GM19351 (cell line): ENCODE measurements around the gene LOXHD1.

ENCODE experiments used
- ATAC-seq: cut with Tn5 transposase; IDR thresholded peaks from one replicate; pipeline ENCODE4 v1.9.1; 2021; ENCODE audit warnings: mild to moderate bottlenecking, moderate library complexity; ENCODE audit not compliant: unreplicated experiment

Gene LOXHD1

DNA sequence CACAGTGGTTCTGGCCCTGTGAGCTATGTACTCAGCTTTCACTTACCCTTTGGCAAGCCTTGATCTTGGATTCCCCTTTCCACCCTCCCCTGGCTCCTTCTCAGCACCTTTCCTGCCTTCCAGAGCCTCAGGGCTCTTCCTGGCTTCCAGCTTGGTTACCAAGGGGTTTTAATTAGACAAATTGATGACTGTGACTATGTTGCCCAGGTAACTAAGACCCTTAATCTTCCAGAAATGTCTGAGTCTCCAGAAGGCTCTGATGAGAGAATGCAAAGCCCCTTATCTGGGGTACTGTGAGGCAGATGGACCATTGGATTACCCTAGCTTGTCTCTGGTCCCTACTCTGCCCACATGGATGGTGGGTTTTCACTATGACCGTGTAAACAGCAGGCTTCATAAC, 174.2 kb downstream of the LOXHD1 start:
- no peak for ATAC-seq

DNA sequence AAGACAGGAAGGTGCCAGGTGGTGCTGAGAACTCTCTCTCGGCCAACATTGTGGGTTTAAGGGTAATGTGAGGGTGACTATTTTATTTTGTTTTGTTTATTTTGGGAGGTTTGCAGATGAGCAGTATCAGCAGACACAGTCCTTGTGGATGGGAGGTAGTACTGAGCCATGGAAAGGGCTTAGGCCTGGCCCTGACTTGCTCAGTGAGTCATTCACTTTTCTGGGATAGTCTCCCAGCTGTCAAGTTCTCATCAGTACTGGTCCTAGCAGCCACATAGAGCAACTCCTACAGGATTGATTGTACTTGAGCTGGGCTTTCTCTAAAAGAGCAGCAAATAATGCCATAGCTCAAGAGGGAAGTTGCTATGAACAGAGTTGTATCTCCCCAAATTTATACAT, 175.2 kb downstream of the LOXHD1 start:
- ATAC-seq, result no peak

DNA sequence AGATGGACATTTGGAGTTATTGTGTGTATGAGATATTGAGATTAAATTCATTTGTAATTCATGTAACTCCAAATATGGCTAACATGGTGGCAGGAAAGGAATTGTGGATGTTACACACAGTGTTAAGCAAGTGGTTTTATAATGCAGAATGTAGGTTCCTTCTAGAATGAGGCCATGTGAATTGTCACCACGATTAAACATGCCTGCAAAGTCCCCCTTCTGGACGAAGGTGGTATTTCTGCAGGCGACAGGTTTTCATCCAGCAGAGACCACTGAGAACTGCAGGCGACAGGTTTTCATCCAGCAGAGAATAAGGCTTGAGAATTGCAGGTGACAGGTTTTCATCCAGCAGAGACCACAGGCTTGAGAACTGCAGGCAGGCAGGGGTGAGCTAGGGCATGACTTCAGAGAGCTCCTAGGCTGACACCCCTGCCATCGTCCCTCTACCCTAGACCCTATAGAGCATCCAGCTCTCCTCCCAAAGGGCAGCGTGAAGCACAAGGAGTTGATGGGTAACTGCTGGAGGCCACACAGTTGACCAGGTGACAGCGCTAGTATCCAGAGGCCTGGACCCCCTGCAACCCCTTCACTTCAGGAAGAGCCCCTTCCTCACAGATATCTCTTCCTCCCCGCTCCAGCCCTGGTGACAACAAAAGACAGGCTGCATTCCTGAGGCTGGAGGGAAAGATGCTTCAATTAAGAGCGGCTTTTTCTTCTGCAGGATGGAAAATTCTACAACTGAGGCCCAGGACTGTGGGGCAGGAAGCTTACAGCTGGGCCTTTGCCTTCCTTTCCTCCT, 175.8 kb downstream of the LOXHD1 start:
- ATAC-seq, result peak; percentile 62

DNA sequence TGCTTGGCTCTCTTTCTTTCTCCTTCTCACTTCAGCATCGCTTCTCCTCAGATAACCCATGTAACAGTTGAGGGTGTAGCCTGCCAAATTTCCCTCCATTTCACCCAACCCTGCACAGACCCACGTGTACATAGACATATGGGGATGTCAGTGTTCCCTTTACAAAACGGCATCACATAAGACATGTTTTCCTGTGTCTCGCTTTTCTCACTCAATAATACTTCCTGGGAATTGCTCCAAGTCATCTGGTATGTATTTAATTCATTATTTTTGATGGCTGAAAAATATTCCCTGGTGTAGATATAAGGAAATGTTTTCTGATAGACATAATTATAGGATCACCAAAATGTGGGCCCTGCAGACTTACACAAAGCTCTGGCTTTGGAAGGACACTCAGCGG, 176.8 kb downstream of the LOXHD1 start:
- ATAC-seq, result no peak

DNA sequence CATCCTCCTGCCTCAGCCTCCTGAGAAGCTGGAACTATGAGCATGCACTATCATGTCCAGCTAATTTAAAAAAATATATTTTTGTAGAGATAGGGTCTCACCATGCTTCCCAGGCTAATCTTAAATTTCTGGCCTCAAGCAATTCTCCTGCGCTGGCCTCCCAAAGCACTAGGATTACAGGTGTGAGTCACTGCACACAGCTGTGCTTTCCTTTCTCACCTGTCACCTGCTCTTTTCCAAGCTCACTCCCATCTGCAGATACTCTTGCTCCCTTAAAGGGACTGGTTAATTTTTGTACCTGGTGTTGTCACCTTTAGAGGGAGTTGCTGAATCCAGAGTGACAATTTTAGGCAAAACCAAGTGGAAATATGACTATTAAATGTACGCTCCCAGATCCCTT, 178.2 kb downstream of the LOXHD1 start:
- ATAC-seq, result no peak

DNA sequence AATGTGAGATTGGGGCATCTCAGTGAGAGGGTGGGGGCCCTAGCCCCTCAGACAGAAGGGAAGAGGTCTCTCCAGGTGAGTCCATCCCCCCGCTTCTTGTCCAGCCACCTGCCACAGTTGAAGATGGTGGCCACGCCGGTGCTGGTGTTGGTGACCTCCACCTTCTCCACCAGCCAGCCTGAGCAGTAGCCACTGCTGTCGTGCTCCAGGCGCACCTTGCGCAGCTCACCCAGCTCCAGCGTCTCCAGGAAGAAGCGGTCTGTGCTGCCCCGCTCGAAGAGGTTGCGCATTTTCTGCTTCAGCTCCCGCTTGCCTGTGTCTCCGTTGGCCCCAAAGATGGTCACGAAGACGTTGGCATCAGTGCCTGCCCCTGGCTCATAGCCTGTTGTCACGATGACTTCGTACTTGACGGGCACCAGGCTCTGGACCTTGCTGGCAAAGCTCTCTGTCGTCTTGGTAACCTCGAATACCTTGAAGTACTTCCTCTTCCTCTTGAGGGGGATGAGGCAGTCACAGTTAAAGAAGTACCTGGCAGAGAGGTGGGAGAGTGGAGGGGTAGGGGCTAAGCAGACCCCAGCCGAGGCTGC, 179.5 kb downstream of the LOXHD1 start:
- no peak for ATAC-seq

DNA sequence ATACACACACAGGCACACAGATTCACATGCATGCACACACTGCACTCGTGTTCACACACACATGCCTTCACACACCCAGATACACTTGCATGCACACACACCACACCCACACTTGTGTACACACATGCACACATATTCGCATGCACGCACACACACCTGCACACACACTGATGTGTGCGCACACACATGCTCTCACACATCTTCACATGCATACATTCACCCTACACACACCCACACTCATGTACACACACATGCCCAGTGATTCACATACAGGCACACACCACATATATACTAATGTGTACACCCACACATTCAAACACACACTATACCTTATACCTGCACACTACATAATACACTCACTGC, 181.6 kb downstream of the LOXHD1 start:
- no peak for ATAC-seq

DNA sequence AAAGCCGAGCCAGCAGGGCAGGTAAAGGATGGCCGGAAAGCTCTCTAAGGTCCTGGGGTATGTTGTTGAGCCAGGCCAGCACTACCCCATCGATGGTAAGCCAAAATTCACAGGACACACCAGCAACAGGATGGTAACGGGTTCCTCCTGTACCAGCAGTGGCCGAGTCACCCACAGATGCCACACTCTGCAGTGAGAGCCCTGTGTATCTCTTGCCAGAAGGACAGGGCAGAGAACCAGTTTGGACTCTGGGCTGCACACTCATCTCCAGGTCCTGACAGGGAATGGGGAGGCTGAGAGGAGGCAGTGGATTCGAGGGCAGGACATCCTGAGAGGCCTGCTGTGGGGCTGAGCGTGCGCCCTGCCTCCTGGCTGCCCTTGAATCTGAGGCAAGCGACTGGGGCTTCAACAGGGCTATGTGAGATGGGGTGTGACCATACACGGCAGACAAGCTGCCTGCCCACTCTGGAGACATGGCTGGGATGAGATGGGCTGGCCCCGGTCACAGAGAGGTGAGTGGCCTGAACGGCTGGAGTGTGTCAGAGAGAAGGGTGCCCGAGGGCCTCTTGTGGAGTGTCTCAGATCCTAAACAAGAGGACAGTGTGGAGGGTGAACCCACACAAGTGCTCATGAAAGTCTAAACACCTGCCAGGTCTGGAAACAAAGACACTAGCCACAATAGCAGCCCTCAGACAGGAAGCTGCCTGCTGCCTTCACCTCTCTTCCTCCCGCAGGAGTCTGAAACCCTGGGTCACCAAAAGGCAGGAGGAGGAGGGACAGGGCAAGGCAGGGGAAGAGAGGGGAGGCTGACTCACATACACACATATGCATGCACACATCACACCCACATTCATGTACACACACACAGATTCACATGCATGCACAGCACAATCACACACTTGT, 182.3 kb downstream of the LOXHD1 start:
- ATAC-seq, result no peak

DNA sequence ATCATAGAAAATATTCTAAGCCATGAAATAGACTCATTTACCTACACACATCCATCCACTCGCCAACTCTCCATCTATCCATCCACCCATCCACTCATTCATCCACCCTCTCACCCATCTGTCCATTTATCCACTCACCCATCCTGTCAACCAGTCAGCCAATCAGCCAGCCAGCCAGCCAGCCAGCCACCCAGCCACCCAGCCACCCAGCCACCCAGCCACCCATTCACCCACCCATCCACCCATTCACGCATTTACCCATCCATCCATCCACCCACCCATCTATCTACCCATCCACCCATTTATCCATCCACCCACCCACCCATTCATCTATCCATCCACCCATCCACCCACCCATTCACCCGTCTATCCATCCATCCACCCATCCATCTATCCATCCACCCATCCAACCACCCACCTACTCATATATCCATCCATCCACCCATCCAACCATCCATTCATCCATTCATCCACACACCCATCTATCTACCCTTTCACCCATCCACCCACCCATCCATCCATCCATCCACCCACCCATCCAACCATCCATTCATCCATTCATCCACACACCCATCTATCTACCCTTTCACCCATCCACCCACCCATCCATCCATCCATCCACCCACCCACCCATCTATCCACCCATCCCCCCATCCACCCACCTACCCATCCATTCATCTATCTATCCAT, 185.1 kb downstream of the LOXHD1 start:
- ATAC-seq, result no peak

DNA sequence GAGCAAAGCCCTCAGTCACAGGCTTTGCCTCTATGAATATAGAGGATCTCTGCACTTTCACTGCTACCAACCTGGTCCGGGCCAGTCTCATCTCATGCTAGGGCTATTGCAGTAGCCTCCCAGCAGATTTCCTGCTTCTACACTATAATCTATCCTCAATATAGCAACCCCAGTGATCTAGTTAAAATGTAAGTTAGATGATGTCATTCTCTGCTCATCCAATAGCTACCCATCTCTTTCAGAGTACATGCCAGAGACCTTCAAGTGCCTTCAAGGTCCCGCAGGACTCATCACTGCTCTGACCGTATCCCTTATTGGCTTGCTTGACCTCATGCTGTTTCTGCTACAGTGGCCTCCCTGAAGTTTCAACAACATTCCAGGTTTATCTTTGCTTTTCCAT, 186.3 kb downstream of the LOXHD1 start:
- no peak for ATAC-seq

DNA sequence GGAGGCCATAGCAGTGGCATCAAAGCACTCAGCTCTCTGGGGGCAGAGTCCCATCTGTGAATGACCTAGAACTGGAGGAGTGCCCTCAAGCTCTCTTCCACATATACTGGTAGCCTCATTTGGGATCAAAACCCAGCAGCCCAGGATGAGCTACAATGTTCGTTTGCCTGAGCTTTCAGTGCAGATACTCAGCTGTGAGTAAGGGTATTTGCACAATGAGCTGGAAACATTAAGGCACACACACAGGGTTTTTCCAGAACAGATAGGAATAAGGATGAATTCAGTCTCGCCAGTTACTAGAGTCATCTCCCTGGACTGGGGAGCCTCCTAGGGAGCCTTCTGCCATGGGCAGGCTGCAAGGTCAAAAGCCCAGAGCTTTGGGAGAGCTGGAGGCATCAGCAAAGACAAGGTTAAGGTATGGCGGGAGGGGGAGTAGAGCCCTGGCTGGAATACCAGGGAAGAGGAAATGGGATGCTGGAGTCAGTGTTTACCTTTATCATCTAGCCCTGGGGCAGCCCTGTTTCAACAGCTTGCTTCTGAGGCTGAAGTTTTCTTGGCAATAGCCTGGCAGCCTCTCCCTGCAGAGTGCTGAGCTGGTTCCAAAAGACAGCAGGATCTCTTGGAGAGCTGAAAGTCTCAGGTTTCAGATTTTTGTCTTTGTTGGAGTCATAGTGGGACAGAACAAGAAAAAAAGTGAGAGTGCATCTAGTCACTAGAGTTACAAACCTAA, 187.7 kb downstream of the LOXHD1 start:
- ATAC-seq, result no peak

DNA sequence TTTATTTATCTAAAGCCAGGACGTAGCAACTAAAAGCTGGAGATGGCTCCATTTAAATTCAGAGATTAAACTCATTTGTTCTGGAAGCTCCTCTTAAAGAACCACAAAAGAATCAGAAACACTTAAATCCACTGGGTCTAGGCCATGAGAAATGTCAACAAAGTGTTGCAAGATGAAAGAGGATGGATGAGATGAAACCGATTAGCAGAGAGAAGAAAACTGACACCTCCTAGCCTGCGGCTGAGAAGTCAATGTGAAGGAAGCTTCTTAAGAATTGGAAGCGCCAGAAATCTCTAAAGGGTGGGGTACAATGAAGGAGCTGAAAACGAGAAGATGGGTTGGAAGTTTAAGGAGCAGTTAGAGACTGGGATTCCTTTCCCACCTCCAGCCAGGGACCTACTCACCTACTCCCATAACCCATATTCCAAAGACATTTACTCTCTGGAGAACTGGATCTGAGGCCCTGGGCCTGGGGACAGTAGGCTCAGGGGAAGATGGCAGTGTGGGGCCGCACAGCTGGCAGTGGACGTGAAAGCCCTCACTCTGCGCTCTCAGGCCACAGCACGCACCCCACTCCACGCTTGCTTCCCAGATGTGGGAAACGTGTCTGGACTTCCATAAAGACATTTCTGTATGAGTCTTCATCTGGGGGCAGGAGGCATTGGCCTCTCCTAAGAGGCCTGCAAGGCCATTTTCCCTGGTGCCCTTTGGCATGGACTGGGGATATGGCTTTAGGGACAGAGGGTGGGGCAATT, 188.4 kb downstream of the LOXHD1 start:
- ATAC-seq, result no peak

DNA sequence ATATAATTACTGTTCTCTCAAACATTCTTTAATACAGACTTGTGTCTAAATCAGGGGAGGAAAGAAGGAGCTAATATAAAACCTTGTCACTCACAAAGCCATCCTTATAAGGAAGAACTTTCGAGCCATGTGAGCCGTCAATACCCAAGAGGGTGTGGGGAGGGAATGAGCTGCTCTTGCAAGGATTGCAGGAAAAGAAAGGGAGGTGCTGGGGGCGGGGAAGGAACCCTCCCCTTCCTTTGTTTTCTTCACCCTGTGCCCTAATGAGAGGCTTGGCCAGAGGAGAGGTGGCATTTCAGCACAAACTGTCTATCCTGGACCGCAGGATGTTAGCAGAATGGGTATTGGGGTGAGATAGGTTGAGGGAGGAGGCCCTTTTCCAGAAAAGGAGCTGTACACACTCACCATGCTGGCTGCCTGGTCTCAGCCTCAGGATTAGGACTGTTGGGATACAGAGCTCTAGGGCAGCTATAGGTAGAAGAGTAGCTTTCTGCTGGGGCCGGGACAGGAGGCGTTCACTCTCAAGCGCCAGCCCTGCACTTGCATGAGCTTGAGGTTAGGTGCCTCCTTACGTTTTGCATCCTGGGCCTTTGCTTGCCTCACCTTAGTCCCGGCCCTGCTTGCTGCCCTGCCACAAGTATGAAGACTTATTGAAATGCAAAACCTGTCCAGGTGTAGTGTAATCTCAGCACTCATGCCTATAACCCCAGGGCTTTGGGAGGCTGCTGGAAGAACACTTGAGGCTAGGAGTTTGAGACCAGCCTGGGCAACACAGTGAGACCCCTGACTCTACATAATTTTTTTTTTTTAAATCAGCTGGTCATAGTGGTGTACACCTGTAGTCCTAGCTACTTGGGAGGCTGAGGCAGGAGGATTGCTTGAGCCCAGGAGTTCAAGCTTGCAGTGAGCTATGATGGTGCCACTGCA, 190.5 kb downstream of the LOXHD1 start:
- no peak for ATAC-seq

DNA sequence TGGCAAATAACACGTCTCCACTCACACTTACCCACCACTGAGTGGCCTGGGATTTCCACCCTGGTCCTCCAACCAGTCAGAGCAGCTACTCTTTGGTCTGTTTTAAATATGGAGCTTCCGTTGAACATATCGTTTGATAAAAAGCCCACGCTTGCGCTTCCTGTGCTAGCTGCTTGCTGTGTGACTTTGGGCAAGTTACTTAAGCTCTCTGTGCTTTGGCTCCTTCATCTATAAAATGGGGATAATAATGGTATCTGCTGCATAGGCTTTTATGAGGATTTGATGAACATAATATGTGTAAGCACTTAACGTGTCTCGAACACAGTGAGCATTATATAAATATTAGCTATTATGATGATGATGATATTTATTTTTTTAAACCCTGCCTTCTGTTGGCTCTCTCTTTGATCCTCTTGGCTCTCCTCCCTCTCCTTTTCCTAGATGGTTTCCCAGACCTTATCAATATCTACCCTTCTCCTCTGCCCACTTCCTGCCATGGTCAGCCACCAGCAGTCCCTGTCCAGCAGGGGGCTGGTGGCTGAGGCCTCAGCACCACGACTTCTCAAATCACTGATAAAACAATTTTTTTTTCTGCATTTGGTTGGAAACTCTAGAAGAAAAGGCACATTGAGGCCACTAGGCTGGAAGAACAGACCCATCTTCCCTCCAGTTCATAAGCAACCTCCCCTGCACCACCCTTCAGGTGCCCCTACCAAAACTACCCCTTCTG, 191.9 kb downstream of the LOXHD1 start:
- no peak for ATAC-seq

DNA sequence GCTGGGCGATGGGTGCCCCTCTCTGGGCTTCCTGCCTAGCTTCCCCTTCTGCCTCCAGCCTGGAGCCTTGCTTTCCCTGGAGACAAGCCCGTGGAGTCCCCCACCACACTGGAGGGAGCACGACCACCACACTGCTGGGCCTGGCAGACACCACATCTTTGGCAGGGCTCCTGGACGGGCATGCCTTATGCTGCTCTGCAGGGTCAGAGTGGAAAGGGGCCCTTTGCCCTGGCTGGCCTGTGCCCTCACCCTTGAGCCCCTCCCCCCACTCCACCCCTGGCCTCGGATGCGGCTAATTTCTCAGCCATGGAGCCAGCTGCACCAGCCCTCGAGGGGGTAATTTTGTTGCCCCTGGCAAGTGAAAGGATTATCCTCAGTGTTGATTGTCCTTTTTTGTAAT, 194.5 kb downstream of the LOXHD1 start:
- ATAC-seq, result no peak

DNA sequence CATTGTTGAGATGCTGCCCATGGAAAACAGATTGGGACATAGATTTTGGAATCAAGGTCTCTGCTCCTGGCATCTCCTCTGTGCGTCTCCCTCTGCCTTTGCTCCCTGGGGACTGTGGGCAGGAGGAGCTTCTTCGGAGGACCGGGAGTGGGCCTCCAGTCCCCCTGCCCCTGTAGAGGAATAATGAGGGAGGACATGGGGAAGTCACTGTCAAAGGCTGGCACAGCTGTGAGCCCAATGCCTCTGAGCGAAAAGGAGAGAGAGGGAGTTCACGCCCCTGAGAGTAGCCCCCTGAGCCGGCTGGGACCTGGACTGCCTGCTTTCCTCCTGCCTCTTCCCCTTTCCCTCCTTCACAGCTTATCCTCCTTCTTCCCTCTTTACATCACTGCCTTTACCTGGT, 195.0 kb downstream of the LOXHD1 start:
- ATAC-seq, result no peak

DNA sequence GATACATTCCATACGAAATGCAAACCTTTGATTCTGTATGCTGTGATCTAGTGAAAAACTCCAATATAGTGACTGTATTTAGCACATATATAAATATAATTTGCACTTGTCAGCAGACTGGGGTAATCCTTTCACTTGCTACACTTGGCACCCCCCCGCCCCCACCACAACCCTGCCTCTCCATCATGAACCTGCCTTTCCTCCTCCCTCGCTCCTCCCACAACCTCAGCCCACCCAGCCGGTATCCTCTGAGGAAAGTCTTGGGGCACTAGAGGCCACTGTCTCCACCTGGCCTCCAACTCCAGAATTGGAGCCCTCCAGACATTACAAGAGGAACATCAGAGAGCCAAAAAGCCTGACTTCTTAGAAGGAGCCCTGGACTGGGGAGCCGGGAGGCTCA, 196.3 kb downstream of the LOXHD1 start:
- ATAC-seq, result no peak

DNA sequence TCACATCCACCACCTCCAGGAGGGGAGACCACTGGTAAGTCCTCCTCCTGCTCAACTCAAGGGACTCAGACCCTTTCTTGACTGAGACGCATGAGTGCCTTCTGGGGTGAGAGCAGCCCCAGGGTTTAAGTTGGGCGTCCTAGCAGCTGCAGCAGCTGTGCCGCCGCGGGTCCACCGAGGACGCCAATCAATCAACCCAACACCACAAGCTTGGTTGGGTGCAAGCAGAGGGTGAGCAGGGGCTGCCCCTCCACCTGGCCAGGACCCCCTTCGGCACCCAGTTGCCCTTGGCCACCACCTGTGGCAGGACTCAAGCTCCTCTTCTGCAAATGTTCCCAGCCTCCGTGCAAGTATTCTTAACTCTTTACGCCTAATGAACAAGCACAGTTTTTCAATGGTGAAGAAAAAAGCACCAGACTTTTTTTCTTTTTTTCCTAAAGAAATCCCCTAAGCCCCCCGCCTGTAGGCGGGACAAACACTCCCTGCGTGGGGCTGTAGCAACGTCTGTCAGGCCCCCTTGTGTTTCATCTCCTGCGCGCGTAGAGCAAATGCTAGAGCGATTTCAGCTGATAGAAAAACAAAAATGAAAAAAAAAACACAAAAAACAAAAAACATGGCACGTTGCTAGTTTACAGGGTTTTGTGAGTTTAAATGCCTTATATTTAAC, 197.1 kb downstream of the LOXHD1 start:
- no peak for ATAC-seq
